GM18907 (cell line): ENCODE measurements around the gene ERN2.
"Not testable (repeated sequence)": the region's sequence is repeated elsewhere in the genome, so short reads cannot be mapped to it uniquely, and the experiment has no call there.

Experiments
- ATAC-seq: cut with Tn5 transposase; IDR thresholded peaks from one replicate; pipeline ENCODE4 v1.9.1; 2021; ENCODE audit warnings: mild to moderate bottlenecking, moderate library complexity; ENCODE audit not compliant: unreplicated experiment

Gene ERN2

DNA sequence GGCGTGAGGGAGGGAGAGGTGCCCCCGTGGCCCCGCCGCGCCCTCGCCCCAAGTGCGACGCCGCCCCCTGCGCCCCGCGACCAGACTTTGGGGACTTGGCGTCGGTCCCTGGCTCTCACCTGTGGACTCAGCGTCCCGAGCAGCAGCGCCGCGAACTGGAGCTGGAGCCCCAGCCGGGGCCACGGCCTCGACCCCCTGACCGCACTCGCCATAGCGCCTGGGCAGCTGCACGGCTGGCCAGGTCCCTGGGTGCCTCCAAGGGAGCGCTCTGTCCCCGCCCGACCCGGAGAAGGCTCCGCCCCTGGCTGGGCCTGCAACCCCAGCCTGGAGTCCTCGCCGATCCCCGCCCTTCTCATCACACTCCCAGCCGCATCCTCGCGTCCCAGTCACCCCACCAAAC is at the start of gene ERN2:
ERN2 (minus strand) TSS at position 247 of the 400 bp plus-strand sequence; CDS start at position 212, 35 bp downstream.
- no peak for ATAC-seq

DNA sequence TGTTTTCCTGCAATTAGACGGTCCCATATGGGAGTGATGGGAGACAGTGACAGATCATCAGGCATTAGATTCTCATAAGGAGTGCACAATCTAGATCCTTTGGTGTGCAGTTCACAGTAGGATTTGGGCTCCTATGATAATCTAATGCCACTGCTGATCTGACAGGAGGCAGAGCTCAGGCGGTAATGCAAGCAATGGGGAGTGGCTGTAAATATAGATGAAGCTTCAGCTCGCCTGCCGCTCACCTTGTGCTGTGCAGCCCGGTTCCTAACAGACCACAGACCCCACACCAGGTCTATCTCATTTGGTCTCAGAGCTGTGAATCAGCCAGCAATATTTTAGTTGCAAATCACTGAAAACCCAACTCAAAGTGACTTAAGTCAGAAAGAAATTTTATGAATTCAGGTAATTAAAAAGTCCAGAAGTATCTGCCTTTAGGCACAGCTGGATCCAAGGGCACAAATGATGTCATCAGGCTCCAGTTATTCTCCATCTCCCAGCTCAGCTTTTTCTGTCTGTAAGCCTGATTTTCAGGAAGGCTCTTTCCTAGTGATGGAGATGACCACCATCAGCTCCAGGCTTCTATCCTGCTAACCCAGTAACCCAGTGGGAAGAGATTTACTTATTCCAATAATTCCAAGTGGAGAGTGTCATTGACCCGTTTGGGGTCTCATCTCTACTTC is 45.1 kb upstream of the ERN2 start:
- ATAC-seq = no peak

DNA sequence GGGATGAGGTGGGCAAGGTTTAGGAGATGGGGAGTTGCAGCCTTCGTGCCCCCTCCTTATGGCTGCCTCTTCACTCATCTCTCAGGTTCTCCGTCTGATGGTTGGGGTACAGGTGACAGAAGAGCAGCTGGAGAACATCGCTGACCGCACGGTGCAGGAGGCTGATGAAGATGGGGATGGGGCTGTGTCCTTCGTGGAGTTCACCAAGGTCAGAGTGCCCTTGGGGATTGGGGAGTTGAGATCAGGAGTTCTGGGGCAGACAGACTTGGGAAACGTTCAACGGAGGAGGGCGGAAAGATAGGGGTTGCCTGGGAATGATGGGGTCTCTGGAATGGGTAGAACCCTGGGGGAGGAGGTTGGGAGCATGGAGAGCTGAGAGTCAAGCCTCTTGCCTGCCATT is 44.1 kb upstream of the ERN2 start:
- ATAC-seq = no peak

DNA sequence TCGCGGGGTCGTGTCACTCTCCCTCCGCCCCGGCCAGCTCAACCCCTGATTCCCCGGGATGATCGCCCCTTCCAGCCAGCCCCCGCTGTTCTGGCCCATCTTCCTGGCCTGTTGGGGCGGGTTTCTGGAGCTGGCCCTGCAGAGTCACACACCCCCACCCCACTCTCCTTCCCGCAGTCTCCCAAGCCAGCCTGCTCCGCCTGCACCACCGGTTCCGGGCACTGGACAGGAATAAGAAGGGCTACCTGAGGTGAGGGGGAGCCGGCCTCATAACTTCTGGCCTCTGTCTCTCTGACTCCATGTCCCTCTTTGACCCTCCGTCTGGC is 42.4 kb upstream of the ERN2 start:
- no peak for ATAC-seq

DNA sequence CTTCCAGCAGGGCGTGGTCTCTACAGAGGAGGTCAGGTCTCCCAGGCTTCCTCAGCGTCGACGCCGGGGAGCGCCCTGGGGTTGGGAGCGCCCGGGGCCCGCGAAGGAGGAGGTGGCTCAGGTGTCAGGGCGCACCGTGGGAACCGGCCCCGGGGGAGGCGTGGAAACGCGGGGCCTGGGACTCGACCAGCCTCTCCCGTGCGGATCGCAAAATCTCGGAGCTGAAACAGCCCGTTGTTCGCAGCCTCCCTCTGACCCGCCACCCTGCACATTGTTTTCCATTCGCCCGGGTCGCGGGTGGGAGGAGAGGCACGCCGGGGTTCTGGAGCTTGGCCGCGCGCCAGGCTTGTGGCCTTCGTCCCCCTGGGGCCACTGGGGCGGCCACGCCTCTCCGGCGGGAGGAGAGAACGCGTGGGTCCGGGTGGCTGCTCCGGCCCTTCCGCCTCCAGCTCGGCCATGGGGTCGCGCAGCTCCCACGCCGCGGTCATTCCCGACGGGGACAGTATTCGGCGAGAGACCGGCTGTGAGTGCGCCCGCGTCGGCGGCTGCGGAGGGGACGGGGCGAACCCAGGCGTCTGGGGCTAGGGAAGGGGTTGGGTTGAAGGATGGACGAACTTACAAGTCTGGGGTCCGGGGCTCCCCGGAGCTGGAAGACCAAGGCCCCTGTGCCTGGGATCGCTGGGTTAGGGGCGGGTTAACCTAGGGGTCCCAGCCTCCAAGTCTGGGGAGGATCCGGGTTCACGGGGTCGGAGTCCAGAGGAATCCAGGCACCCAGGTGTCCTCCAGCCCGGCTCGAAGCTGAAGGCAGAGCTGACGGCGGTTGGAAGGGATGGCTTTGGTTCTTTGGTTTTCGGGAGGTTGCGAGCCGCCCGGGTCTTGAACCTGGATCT is 41.8 kb upstream of the ERN2 start, which contains the start of gene CHP2:
CHP2 (plus strand) TSS at position 433 of the 890 bp plus-strand sequence; CDS start at position 457, 24 bp downstream.
- ATAC-seq = no peak

DNA sequence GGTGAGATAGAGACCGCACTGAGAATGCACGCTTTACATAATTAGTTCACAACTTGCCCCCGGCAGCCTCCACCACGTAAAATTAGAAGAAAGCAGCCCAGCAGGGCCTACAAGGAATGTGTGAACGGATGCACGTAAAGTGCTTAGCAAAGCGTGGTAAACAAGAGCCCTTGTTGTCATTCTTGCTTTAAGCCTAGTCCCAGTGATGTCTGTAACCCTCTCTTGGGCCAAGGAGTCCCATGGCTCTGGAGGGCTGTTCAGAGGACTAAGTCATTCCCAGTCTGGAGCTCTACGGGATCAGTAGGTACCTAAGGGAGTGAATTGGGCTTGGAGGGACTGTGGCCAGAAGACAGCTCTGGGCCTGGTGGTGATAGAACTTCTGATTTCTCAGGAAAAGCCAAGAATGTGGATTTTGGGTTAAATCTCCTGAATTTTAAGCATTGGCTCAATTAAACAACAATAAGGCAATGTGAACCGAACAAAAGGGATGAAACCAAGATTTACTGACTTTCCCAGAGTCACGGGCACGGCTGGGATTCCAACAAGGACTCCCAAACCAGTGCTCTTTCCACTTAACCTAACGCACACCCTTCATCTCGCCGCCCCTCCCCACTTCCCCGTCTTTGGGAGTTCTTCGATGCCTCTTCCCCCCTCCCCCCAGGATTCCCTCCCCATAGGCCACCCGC is 41.0 kb upstream of the ERN2 start:
- ATAC-seq = no peak

DNA sequence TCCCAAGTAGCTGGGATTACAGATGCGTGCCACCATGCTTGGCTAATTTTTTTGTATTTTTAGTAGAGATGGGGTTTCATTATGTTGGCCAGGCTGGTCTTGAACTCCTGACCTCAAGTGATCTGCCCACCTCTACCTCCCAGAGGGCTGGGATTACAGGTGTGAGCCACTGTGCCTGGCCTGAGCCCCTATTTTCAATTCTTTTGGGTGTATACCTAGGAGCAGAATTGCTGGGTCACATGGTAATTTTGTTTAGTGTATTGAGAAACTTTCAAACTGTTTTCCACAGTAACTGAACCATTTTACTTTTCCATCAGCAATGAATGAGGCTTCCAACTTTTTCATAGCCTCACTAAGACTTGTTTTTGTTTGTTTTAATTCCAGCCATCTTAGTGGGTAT is 38.0 kb upstream of the ERN2 start:
- not testable (repeated sequence) for ATAC-seq

DNA sequence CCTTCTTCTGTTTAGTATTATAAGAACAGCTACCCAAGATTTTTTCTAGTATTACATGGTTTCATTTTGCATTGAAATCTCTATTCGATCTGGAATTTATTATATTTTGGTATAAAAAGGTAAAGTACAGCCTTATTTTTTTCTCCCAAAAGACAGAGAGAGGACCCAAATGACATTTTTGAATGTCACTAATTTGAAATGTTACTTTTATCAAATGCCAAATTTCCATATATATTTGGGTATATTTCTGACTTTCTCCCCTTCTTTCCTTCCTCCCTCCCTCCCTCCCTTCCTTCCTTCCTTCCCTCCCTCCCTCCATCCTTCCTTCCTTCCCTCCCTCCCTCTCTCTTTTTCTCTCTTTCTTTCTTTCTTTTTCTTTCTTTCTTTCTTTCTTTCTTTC is 35.6 kb upstream of the ERN2 start:
- no peak for ATAC-seq

DNA sequence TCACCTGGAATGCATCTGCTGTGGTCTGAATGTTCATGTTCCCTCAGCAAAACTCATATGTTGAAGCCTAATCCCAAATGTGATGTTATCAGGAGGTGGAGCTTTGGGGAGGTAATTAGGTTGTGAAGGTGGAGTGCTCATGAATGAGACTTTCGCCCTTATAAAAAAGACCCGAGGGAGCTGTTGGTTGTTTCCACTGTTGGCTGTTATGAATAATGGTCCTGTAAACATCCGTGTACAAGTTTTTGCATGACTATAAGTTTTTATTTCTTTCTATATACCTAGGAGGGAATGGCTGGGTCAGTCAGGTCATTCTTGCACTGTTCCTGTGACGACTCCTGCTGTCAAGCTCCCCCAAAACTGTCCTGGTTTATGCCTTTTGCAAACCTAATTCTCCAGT is 32.2 kb upstream of the ERN2 start:
- no peak for ATAC-seq

DNA sequence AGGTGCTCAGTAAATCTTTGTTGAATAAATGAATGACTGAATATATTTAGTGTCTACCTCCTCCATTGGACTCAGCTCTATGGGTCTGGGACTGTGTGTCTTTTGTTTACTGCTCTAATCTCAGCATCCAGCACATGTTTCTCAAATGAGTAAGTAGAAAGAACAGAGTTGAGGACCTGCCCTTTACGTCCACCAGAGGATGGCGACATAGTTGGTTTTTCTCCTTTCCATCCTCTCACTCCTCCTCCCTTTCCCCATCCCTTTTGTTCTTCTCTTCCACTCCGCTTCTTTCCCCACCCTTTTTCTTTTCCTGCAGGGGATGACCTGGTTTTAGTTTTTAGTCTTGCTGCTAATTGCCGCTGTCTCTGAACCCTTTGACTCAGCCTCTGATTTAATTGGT is 29.7 kb upstream of the ERN2 start:
- ATAC-seq = no peak

DNA sequence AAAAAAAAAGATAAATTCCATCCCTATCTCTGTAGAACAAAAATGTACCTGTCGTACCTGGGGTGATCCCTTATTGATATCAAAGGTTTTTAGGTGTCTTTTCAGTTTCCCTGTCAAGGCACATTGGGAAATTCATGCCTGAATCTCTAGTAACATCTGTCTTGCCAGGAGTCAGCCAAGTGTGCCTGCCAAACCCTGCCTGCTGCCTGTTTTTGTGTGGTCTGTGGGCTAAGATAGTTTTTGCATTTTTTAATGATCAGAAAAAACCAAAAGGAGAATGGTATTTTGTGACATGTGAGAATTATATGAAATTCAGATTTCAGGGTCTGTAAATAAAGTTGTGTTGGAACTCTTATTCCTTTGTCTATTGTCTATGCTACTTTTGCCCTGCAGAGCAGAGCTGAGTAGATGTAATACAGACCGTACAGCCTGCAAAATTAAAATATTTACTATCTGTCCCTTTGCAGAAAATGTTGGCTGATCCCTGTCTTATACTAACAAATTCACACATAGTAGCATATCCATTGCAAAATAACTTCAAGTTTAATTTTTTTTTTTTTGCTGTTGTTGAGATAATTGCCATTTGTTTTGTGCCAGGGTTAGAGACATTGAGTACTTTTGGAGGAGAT is 28.8 kb upstream of the ERN2 start:
- ATAC-seq = no peak

DNA sequence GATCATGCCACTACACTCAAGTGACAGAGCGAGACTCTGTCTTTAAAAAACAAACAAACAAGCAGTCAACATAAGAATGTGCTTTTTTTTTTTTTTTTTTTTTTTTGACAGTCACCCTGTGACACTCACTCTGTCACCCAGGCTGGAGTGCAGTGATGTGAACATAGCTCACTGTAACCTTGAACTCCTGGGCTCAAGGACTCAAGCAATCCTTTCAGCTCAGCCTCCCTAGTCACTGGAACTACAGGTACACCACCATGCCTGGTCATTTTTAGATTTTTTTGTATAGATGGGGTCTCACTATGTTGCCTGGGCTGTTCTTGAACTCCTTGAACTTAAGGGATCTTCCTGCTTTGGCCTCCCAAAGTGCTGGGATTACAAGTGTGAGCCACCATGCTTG is 26.5 kb upstream of the ERN2 start:
- ATAC-seq = no peak

DNA sequence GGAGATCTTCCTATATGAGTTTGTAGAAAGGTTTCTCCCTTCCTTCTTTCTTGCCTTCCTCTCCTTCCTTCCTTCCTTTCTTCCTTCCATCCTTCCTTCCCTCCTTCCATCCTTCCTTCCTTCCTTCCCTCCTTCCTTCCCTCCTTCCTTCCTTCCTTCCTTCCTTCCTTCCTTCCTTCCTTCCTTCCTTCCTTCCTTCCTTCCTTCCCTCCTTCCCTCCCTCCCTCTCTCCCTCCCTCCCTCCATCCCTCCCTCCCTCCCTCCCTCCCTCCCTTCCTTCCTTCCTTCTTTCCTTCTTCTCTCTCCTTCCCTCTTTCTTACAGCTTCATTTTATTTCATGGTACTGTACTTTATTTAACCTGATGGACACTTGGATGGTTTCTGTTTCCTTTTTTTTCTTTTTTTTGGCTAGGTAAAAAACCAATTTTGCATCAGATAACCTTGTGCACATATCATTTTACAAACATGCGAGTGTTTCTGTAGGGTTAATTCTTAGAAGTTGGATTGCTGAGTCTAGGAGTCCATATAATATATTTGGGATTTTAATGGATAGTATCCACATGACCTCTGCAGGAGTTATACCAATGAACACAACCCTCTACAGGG is 24.5 kb upstream of the ERN2 start:
- not testable (repeated sequence) for ATAC-seq

DNA sequence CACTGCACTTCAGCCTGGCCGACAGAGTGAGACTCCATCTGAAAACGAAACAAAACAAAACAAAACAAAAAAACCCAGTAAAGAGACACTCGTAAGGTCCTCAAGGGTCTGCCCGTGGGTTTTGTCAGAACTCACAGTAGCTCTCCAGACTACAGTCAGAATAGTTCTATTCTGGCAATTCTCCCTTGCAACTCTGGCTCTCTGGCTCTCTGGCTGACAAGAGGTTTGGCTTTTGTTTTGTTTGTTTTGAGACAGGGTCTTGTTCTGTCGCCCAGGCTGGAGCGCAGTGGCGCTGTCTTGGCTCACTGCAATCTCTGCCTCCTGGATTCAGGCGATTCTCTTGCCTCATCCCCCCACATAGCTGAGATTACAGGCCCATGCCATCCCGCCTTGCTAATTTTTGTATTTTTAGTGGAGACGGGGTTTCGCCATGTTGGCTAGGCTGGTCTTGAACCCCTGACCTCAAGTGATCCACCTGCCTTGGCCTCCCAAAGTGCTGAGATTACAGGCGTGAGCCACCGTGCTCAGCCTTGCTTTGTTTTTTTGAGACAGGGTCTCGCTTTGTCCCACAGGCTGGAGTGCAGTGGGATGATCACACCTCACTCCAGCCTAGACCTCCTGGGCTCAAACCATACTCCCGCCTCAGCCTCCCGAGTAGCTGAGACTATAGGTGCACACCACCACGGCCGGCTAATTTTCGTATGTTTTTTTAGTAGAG is 21.3 kb upstream of the ERN2 start:
- ATAC-seq = no peak

DNA sequence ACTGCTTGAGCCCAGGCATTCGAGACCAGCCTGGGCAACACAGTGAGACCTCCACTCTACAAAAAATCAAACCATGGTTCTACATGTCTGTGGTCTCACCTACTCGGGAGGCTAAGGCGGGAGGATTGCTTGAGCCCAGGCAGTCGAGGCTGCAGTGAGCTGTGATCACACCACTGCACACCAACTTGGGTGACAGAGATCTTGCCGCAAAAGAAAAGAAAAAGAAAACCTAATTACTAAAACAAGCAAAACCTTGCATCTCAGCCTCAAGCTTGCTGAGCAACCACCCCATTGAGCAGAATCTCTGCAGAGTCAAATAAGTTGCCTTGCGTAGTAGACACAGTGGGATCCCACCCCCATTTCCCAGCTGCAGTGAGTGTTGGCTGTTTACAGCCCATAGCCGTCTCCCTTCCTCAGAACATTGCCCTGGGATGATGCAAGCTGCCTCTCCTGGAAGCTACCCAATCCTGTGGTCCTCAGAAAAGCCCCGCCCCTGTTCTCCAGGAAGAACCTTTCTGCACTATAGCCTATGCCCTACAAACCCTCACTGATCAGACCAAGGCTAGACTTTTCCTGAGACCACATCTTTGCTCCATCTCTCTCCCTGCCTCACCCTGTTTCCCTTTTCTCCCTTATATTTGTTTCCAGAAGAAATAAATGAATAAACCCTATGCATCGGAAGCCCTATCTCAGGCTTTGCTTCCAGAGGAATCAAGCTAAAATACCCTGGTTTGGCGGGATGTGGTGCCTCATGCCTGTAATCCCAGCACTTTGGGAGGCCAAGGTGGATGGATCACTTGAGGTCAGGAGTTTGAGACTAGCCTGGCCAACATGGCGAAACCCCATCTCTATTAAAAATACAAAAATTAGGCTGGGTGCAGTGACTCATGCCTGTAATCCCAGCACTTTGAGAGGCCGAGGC is 16.7 kb upstream of the ERN2 start:
- ATAC-seq = no peak

DNA sequence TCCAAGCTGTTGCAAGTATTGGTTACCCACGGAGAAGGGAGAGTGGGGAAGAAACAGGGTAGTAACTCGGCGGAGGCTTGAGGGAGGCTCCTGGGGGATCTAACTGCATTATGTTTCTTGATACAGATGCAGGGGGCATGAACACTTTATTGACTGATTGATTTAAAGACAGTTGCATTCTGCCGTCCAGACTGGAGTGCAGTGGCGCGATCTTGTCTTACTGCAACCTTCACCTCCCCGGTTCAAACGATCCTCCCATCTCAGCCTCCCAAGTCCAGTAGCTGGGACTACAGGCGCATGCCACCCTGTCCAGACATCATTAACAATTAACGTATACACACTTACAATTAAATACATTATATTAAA is 15.1 kb upstream of the ERN2 start:
- ATAC-seq = no peak

DNA sequence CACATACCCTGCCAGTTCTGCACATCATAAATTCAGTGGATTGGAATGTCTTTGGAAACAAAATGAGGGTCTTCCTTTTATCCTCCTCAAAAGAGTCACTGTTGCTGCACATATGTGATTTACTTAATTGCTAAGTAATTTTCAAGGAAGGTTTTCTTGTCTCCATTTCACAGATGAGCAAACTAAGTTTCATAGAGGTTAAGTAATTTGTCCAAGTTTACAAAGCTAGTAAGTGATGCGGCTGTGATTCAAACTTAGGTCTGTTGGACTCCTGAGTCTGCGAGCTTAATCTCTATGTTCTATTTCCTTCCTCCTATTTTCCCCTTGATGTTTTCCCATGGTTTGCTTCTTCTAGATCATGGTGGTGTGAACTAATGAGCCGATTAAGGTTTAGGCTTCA is 13.7 kb upstream of the ERN2 start:
- no peak for ATAC-seq

DNA sequence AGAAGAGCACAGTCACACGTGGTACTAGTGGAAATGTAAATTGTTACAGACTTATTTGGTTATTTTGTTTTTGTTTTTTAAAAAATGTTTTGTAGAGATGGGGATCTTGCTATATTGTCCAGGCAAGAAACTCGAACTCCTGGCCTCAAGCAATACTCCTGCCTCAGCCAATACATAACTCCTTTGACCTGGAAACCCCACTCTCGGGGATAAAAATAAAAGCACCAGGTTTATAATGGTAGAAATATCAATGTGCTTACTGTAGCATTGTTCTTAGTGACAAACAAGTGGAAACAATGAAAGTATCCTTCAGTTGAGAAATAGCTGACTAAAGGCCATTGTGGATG is 11.7 kb upstream of the ERN2 start:
- no peak for ATAC-seq

DNA sequence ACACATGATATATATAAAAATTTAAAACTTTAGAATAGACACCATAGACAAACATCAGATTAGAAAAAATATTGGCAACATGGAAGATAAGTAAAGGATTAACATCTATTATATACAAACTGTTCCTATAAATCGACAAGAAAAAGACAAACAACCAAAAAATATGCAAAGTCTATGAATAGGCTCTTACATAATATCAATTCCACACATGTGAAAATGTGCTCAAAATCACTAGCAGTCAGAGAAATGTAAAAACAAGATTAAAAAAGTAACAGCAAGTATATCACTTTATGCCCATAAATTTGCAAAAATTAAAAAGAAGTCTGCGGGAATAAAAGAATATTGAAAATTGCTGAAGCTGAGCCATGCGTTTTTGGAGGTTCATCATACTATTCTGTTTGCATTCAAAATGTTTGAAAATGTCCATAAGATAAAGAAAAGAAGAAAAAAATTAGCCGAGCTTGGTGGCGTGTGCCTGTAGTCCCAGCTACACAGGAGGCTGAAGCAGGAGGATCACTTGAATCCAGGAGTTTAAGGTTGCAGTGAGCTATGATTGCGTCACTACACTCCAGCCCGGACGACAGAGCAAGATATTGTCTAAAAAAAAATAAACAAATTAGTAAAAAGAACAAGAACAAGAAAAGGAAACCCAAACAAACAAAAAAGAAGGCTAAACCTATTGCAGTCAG is 11.2 kb upstream of the ERN2 start:
- ATAC-seq = no peak
